Breast epithelium (tissue), 3 donors: ENCODE data around the gene NECTIN1.

Experiments
- POLR2A ChIP-seq: fragments of 450-650 bp; IDR thresholded peaks from one replicate; pipeline ENCODE4 v1.6.1; 2016; ENCODE audit warnings: antibody characterized with exemption, mild to moderate bottlenecking, moderate library complexity
- POLR2AphosphoS5 ChIP-seq, 3 donors: sonication (generic); formaldehyde crosslinking; IDR thresholded peaks; one replicate each; pipeline ENCODE4 v1.6.1; 2017; ENCODE audit warnings: antibody characterized with exemption in 3 of 3
- TF ChIP-seq, protein P1 (sequence below), 3 donors: fragments of 450-650 bp; IDR thresholded peaks; one replicate each; pipeline ENCODE4 v1.5.1; 2016 to 2017; ENCODE audit warnings: antibody characterized with exemption in 3 of 3, mild to moderate bottlenecking in 3 of 3, moderate library complexity in 3 of 3

DNA sequence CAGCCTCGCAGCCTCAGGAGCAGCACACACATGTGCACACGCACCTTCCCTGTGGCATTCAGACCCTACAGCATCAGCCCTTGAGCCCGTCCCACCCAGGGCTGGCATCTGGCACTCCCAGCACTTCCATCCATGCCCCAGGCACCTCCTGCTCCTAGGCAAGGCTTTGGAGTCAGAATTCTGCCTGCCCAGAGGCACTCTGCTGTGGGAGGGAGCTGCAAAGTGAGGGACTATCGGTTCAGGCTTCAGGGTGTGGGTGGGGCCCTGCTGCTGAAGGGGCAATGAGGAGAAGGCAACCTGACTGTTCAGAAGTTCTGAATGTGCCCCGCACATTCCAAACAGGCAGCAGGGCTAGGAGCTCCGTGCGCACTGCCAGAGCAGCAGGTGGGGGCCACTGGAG is 39.7 kb downstream of the NECTIN1 start:
- TF ChIP-seq, protein P1, sequence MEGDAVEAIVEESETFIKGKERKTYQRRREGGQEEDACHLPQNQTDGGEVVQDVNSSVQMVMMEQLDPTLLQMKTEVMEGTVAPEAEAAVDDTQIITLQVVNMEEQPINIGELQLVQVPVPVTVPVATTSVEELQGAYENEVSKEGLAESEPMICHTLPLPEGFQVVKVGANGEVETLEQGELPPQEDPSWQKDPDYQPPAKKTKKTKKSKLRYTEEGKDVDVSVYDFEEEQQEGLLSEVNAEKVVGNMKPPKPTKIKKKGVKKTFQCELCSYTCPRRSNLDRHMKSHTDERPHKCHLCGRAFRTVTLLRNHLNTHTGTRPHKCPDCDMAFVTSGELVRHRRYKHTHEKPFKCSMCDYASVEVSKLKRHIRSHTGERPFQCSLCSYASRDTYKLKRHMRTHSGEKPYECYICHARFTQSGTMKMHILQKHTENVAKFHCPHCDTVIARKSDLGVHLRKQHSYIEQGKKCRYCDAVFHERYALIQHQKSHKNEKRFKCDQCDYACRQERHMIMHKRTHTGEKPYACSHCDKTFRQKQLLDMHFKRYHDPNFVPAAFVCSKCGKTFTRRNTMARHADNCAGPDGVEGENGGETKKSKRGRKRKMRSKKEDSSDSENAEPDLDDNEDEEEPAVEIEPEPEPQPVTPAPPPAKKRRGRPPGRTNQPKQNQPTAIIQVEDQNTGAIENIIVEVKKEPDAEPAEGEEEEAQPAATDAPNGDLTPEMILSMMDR (IDR thresholded peaks at IDR 0.05): no peak
- no peak for TF ChIP-seq POLR2A
- TF ChIP-seq POLR2AphosphoS5 (IDR thresholded peaks at IDR 0.05): no peak
